ENCODE results near the gene GNAT2.
A peak's percentile ranks its signal among the peaks of the same experiment; 100 is the strongest.

GNAT2 gene

GRCh38 chr1:109578947-109579443 lies 40.4 kb downstream of the GNAT2 start:
- H3K27ac ChIP-seq = peak overlapping the region in 2 of 21 experiments; percentile 4 to 47

DNA sequence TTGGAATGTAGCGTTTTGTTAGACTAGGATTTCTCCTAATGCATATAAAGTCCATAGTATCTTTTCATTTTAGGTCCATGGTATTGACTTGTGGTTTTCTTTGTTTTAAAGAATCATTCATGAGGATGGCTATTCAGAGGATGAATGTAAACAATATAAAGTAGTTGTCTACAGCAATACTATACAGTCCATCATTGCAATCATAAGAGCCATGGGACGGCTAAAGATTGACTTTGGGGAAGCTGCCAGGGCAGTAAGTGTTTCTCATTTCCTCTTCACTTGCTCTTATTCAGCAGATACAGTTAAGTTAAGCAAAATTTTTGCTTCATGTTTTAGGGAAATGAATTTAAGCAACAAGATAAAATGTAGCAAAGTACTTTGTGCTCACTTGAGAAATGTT lies 45.6 kb downstream of the GNAT2 start:
- peak overlapping the region in 2 of 21 experiments; percentile 1 to 35 for H3K27ac ChIP-seq
- no peak overlapping the region for H3K4me3 ChIP-seq

More at GRCh38 chr1:109578947-109579443, 40.4 kb downstream of the GNAT2 start:
- no peak overlapping the region for H3K4me3 ChIP-seq

DNA sequence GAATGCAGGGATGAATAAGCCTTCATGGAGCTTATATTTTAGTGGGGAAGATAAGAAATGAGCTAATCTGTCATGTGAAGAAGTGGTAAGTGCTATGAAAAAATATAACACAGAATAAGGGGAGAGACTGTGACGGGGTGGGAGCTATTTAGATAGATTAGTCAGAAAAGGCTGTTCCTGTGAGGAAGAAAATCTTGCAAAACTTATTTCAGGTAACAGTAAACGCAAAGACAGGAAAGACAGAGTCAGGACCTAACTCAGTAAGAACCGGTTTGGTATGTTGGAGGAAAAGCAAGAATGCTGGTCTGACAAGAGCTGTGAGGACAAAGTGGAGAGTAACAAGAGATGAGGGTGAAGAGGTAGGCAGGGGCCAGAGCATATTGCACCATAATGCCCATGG lies 49.0 kb downstream of the GNAT2 start:
- H3K4me3 ChIP-seq = no peak overlapping the region

DNA sequence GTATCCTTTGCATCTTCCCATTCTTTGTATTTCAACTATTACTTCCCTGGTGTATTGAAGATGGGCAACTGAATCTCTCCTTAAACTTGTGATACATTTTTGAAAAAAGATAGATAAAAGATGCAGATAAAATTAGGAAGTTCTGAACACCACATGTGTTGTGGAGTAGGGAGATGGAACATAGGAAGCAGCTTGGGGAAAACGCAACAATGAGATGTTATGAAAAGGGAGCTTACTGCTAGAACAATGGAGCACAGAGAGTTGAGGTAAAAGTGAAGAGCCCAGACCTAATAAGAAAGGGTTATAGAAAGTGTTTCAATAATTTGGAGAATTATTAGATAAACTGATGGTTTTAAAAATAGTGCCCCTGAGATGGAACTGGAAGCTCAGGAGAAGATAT lies 50.1 kb downstream of the GNAT2 start:
- H3K4me3 ChIP-seq = no peak overlapping the region

More for the DNA sequence above, 49.0 kb downstream of the GNAT2 start:
- peak overlapping the region in 3 of 21 experiments; percentile 11 to 38 (median 37) for H3K27ac ChIP-seq

GRCh38 chr1:109567877-109568672 lies 51.3 kb downstream of the GNAT2 start:
- H3K4me3 ChIP-seq = no peak overlapping the region
- H3K27ac ChIP-seq = peak overlapping the region in 1 of 21 experiments; percentile 3

More for the DNA sequence above, 50.1 kb downstream of the GNAT2 start:
- H3K27ac ChIP-seq = no peak overlapping the region

DNA sequence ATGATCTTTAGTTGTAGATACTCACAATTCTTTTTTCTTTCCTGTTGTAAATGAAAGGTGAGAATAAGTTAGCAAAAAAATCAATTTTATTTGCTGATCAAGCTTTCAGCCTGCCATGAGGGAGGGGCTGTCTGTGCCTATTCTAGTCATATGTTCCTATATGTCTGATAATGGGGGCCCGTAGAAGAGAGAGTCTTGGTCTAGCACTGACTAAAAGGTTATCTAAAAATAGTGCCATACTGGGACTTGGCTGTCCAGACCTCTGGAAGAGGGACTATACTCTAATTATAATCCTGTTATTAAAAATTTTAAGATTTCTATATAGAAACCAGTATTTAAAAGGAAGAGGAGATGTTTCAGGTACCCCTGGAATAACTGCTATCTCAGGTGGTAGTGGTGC lies 52.4 kb downstream of the GNAT2 start:
- Histone ChIP-seq H3K27ac (no peak overlapping the region), H3K4me3 (no peak overlapping the region)

GRCh38 chr1:109565241-109565640 lies 54.2 kb downstream of the GNAT2 start:
- no peak overlapping the region for H3K27ac ChIP-seq

GRCh38 chr1:109564194-109564878 lies 55.1 kb downstream of the GNAT2 start:
- Histone ChIP-seq H3K27ac (peak overlapping the region in 1 of 21 experiments; percentile 19), H3K4me3 (no peak overlapping the region)

More at GRCh38 chr1:109565241-109565640, 54.2 kb downstream of the GNAT2 start:
- H3K4me3 ChIP-seq = no peak overlapping the region

- Histone ChIP-seq H3K27ac (no peak overlapping the region), H3K4me3 (no peak overlapping the region)
Measured at GRCh38 chr1:109559995-109560394, 59.4 kb downstream of the GNAT2 start.

GRCh38 chr1:109557520-109557919 lies 61.9 kb downstream of the GNAT2 start:
- H3K4me3 ChIP-seq = no peak overlapping the region
- no peak overlapping the region for H3K27ac ChIP-seq

GRCh38 chr1:109556563-109556962 lies 62.9 kb downstream of the GNAT2 start:
- peak overlapping the region in 1 of 21 experiments; percentile 7 for H3K27ac ChIP-seq
- H3K4me3 ChIP-seq = no peak overlapping the region

All from skin epidermis (tissue), 12 donors.